ENCODE data around the gene GARIN1A. TPM values are rescaled to one million over a fixed set of nuclear protein-coding genes. Genes with fewer than 3 reads are reported as not detected.
"Not testable (repeated sequence)": the region's sequence is repeated elsewhere in the genome, so short reads cannot be mapped to it uniquely, and the experiment has no call there.

The GARIN1A gene
- 1 to 10 TPM in 3 of 4 donors, under 1 TPM in 1; 0.42 to 3.5 (median 1.3) TPM for total RNA-seq

GRCh38 chr7:128671992-128672391 lies at the start of gene GARIN1A:
TSS of gene GARIN1A (plus strand) at chr7:128672292. CDS start at chr7:128672398, 106 bp downstream.
- 67% methylated on average over 4 of the region's 4 CpGs for WGBS
- DNase-seq (ENCODE audit: low spot score in 2 of 2), result no peak
- Histone ChIP-seq H3K9me3 (no peaks in the 10 kb centered on the region), H3K27ac (no peak within 1 kb of the TSS), H3K4me3 (no peak within 1 kb of the TSS), H3K36me3 (no peaks in the 10 kb centered on the region), H3K4me1 (peaks cover 4% of the 10 kb centered on the region), H3K27me3 (peaks cover 2% of the 10 kb centered on the region)
- TF ChIP-seq POLR2AphosphoS5 (IDR thresholded peaks at IDR 0.05) (no peak), POLR2A (IDR thresholded peaks at IDR 0.05) (no peak), EP300 (IDR thresholded peaks at IDR 0.05) (no peak)
- TF ChIP-seq, protein P1, sequence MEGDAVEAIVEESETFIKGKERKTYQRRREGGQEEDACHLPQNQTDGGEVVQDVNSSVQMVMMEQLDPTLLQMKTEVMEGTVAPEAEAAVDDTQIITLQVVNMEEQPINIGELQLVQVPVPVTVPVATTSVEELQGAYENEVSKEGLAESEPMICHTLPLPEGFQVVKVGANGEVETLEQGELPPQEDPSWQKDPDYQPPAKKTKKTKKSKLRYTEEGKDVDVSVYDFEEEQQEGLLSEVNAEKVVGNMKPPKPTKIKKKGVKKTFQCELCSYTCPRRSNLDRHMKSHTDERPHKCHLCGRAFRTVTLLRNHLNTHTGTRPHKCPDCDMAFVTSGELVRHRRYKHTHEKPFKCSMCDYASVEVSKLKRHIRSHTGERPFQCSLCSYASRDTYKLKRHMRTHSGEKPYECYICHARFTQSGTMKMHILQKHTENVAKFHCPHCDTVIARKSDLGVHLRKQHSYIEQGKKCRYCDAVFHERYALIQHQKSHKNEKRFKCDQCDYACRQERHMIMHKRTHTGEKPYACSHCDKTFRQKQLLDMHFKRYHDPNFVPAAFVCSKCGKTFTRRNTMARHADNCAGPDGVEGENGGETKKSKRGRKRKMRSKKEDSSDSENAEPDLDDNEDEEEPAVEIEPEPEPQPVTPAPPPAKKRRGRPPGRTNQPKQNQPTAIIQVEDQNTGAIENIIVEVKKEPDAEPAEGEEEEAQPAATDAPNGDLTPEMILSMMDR (IDR thresholded peaks at IDR 0.05), result no peak

- H3K36me3 ChIP-seq, result peaks cover 82% of the 10 kb centered on the region
- 87% methylated on average over 2 of the region's 2 CpGs for WGBS
Observed at GRCh38 chr7:128627124-128627523, 45.0 kb upstream of the GARIN1A start.

GRCh38 chr7:128633915-128634314 lies 38.2 kb upstream of the GARIN1A start:
- H3K27me3 ChIP-seq; DNase-seq (ENCODE audit: low spot score in 2 of 2); H3K4me3 ChIP-seq; H3K4me1 ChIP-seq; H3K27ac ChIP-seq; H3K9me3 ChIP-seq: not testable (repeated sequence)
- WGBS, result 82% methylated on average over 3 of the region's 3 CpGs
- peaks cover 66% of the 10 kb centered on the region for H3K36me3 ChIP-seq

More at GRCh38 chr7:128627124-128627523, 45.0 kb upstream of the GARIN1A start:
- not testable (repeated sequence) for H3K4me3 ChIP-seq; H3K27me3 ChIP-seq; DNase-seq (ENCODE audit: low spot score in 2 of 2); H3K9me3 ChIP-seq; H3K4me1 ChIP-seq; H3K27ac ChIP-seq

GRCh38 chr7:128645206-128645605 lies 26.9 kb upstream of the GARIN1A start:
- not testable (repeated sequence) for H3K4me3 ChIP-seq; H3K27ac ChIP-seq; H3K27me3 ChIP-seq; H3K4me1 ChIP-seq; H3K9me3 ChIP-seq; DNase-seq (ENCODE audit: low spot score in 2 of 2)
- 91% methylated on average over 5 of the region's 5 CpGs for WGBS
- H3K36me3 ChIP-seq, result peaks cover 53% of the 10 kb centered on the region

- not testable (repeated sequence) for H3K4me1 ChIP-seq; H3K27ac ChIP-seq; H3K4me3 ChIP-seq; H3K27me3 ChIP-seq; DNase-seq (ENCODE audit: low spot score in 2 of 2); H3K9me3 ChIP-seq
- H3K36me3 ChIP-seq, result peaks cover 48% of the 10 kb centered on the region
- WGBS, result 96% methylated on average over 4 of the region's 4 CpGs
Observed at GRCh38 chr7:128645844-128646243, 26.2 kb upstream of the GARIN1A start.

- not testable (repeated sequence) for H3K27ac ChIP-seq; DNase-seq (ENCODE audit: low spot score in 2 of 2); H3K27me3 ChIP-seq; H3K4me3 ChIP-seq; H3K4me1 ChIP-seq; H3K9me3 ChIP-seq
- WGBS, result 96% methylated on average over 4 of the region's 6 CpGs
- H3K36me3 ChIP-seq, result peaks cover 51% of the 10 kb centered on the region
Observed at GRCh38 chr7:128646877-128647276, 25.2 kb upstream of the GARIN1A start.

GRCh38 chr7:128651096-128651495 lies 21.0 kb upstream of the GARIN1A start:
- not testable (repeated sequence) for DNase-seq (ENCODE audit: low spot score in 2 of 2); H3K4me1 ChIP-seq; H3K4me3 ChIP-seq; H3K27me3 ChIP-seq; H3K9me3 ChIP-seq; H3K27ac ChIP-seq
- 81% methylated on average over 5 of the region's 6 CpGs for WGBS
- H3K36me3 ChIP-seq, result peaks cover 44% of the 10 kb centered on the region

DNA sequence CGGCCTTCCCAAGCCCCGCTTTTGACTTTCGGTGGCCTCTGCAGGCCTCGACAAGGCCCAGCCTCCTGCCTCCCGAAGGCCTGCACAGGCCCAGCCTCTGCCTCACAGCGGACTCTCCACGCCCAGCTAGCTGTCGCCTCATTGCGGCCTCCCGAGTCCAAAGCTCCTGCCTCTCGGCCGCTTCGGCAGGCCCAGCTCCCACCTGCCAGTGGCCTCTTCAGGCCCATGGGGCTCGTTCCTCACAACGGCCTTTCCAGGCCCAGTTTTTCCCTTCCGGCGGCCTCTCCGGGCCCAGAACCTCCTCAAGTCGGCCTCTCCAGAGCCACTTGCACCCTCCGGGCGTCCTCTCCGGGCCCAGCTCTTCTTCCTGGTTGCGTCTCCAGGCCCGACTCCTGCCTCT lies 19.5 kb upstream of the GARIN1A start:
- not testable (repeated sequence) for H3K9me3 ChIP-seq; H3K4me3 ChIP-seq; DNase-seq (ENCODE audit: low spot score in 2 of 2); H3K27me3 ChIP-seq; H3K4me1 ChIP-seq; H3K27ac ChIP-seq
- 96% methylated on average over 19 of the region's 24 CpGs for WGBS
- peaks cover 39% of the 10 kb centered on the region for H3K36me3 ChIP-seq

DNA sequence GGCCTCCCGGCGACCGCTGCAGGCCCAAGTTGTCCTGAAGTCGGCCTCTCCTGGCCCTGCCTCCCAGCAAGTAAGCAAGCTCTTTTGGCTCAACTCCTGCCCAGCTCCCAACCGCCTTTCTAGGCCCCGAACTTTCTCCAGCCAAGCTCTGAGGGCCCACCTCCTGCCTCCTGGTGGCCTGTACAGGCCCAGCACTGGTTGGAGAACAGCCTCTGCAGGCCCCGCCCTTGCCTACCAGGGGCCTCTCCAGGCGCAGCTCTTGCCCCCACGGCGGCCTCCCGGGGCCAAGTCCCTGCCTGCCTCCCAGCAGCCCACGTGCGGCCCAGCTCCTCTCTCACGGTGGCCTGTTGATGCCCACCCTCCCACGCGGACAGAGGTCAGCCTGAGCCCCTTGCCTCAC lies 18.9 kb upstream of the GARIN1A start:
- not testable (repeated sequence) for H3K27ac ChIP-seq; H3K27me3 ChIP-seq; DNase-seq (ENCODE audit: low spot score in 2 of 2); H3K4me3 ChIP-seq; H3K4me1 ChIP-seq; H3K9me3 ChIP-seq
- 95% methylated on average over 7 of the region's 16 CpGs for WGBS
- H3K36me3 ChIP-seq, result peaks cover 39% of the 10 kb centered on the region

GRCh38 chr7:128654080-128654479 lies 18.0 kb upstream of the GARIN1A start:
- H3K9me3 ChIP-seq, result not testable (repeated sequence)
- 100% methylated on average over 1 of the region's 19 CpGs for WGBS

GRCh38 chr7:128654501-128654900 lies 17.6 kb upstream of the GARIN1A start:
- not testable (repeated sequence) for H3K27ac ChIP-seq; H3K4me1 ChIP-seq; H3K9me3 ChIP-seq; DNase-seq (ENCODE audit: low spot score in 2 of 2); H3K27me3 ChIP-seq; H3K4me3 ChIP-seq
- 96% methylated on average over 18 of the region's 18 CpGs for WGBS
- peaks cover 39% of the 10 kb centered on the region for H3K36me3 ChIP-seq

More at GRCh38 chr7:128654080-128654479, 18.0 kb upstream of the GARIN1A start:
- not testable (repeated sequence) for H3K27ac ChIP-seq; H3K27me3 ChIP-seq; DNase-seq (ENCODE audit: low spot score in 2 of 2); H3K4me3 ChIP-seq; H3K4me1 ChIP-seq
- peaks cover 39% of the 10 kb centered on the region for H3K36me3 ChIP-seq

GRCh38 chr7:128658428-128658827 lies 13.7 kb upstream of the GARIN1A start:
- not testable (repeated sequence) for H3K4me3 ChIP-seq; DNase-seq (ENCODE audit: low spot score in 2 of 2); H3K27ac ChIP-seq; H3K9me3 ChIP-seq; H3K27me3 ChIP-seq; H3K4me1 ChIP-seq
- 89% methylated on average over 4 of the region's 5 CpGs for WGBS
- H3K36me3 ChIP-seq, result peaks cover 14% of the 10 kb centered on the region

Measured in suprapubic skin (tissue), 4 donors.